ENCODE data around the gene CDKL2.
"Not testable (repeated sequence)": the region's sequence is repeated elsewhere in the genome, so short reads cannot be mapped to it uniquely, and the experiment has no call there.

DNA sequence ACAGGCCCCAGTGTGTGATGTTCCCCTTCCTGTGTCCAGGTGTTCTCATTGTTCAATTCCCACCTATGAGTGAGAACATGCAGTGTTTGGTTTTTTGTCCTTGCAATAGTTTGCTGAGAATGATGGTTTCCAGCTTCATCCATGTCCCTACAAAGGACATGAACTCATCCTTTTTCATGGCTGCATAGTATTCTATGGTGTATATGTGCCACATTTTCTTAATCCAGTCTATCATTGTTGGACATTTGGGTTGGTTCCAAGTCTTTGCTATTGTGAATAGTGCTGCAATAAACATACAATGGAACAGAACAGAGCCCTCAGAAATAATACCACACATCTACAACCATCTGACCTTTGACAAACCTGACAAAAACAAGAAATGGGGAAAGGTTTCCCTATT is 96.4 kb downstream of the CDKL2 start:
- not testable (repeated sequence) for TF ChIP-seq POLR2A, CTCF (IDR thresholded peaks at IDR 0.05)

All from thyroid gland (tissue), 4 donors.